ENCODE data around the gene PPP4R2.

- TF ChIP-seq CTCF (IDR thresholded peaks at IDR 0.05) = no peak
- TF ChIP-seq POLR2AphosphoS5 (IDR thresholded peaks at IDR 0.05) = no peak
These were observed 22.3 kb downstream of the PPP4R2 start for GRCh38 chr3:73018790-73019441.

All from gastroesophageal sphincter (tissue), 3 donors.